ENCODE measurements around the gene LDLRAD3.
"Not testable (repeated sequence)": the region's sequence is repeated elsewhere in the genome, so short reads cannot be mapped to it uniquely, and the experiment has no call there.

The LDLRAD3 gene

DNA sequence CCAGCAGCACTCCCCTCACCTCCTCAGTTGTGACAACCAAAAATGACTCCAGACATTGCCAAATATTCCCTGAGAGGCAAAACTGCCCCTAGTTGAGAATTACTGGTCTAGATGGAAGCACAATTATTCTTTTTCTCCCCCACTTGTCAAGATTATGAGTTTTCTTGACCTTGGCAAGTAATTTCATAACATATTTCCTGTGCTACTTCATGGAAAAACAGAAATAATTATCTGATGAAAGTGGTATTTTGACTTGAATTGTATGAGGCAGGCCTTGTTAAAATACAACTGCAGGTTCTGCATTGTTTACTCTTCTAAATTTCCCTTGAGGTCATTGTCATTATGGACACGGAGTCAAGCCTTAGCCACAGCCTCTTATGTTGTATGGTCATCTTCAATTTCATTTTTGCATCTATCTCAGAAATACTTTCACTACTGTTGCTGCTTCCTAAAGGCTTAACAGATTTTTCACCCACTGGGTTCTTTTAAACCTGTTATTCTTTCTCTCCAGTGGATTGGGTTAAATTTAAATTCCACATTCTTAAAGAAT lies 32.2 kb upstream of the LDLRAD3 start:
- ATAC-seq (ENCODE audit: insufficient read depth, low read depth) (no peak), DNase-seq (no peak)
- Histone ChIP-seq H3K9me3 (ENCODE audit: insufficient read depth, low read length, severe bottlenecking) (no peaks in the 10 kb centered on the region), H2AFZ (ENCODE audit: low read depth, low read length) (no peak overlapping the region), H3K36me3 (ENCODE audit: insufficient read depth, low read length) (no peaks in the 10 kb centered on the region), H3K4me2 (ENCODE audit: insufficient read depth, low read length) (no peak overlapping the region), H3K27me3 (ENCODE audit: insufficient read depth, low read length, poor library complexity) (peaks cover 3% of the 10 kb centered on the region), H3K9ac (ENCODE audit: low read depth, low read length) (no peak overlapping the region), H3K4me1 (ENCODE audit: insufficient read depth, low read length) (no peaks in the 10 kb centered on the region), H3K4me3 (ENCODE audit: low read depth in 1 of 2, low read length in 2 of 2) (no peak overlapping the region), H4K20me1 (ENCODE audit: insufficient read depth, low read length) (no peaks in the 10 kb centered on the region), H3K79me2 (ENCODE audit: insufficient read depth, low read length) (no peaks in the 10 kb centered on the region), H3K27ac (ENCODE audit: low read length) (no peak overlapping the region)
- TF ChIP-seq, protein P1, sequence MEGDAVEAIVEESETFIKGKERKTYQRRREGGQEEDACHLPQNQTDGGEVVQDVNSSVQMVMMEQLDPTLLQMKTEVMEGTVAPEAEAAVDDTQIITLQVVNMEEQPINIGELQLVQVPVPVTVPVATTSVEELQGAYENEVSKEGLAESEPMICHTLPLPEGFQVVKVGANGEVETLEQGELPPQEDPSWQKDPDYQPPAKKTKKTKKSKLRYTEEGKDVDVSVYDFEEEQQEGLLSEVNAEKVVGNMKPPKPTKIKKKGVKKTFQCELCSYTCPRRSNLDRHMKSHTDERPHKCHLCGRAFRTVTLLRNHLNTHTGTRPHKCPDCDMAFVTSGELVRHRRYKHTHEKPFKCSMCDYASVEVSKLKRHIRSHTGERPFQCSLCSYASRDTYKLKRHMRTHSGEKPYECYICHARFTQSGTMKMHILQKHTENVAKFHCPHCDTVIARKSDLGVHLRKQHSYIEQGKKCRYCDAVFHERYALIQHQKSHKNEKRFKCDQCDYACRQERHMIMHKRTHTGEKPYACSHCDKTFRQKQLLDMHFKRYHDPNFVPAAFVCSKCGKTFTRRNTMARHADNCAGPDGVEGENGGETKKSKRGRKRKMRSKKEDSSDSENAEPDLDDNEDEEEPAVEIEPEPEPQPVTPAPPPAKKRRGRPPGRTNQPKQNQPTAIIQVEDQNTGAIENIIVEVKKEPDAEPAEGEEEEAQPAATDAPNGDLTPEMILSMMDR (IDR thresholded peaks at IDR 0.05; ENCODE audit: borderline replicate concordance, extremely low read depth, low read length, poor library complexity, severe bottlenecking): no peak
- no peak for TF ChIP-seq EZH2 (IDR thresholded peaks at IDR 0.05; ENCODE audit: borderline replicate concordance, low read depth, low read length, severe bottlenecking)

DNA sequence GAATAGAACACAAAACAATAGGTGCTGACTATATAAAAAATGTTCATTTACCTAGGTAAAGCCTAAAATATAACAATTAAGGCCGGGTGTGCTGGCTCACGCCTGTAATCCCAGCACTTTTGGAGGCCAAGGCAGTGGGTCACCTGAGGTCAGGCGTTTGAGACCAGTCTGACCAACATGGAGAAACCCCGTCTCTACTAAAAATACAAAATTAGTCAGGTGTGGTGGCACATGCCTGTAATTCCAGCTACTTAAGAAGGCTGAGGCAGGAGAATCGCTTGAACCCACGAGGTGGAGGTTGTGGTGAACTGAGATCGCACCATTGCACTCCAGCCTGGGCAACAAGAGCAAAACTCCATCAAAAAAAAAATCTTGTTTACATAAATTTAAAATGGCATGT lies 31.4 kb upstream of the LDLRAD3 start:
- H3K36me3 ChIP-seq (ENCODE audit: insufficient read depth, low read length); H2AFZ ChIP-seq (ENCODE audit: low read depth, low read length); H3K79me2 ChIP-seq (ENCODE audit: insufficient read depth, low read length); H3K4me3 ChIP-seq (ENCODE audit: low read depth in 1 of 2, low read length in 2 of 2); DNase-seq; H3K27ac ChIP-seq (ENCODE audit: low read length); ATAC-seq (ENCODE audit: insufficient read depth, low read depth); H3K9ac ChIP-seq (ENCODE audit: low read depth, low read length); H3K27me3 ChIP-seq (ENCODE audit: insufficient read depth, low read length, poor library complexity); H3K9me3 ChIP-seq (ENCODE audit: insufficient read depth, low read length, severe bottlenecking); H3K4me1 ChIP-seq (ENCODE audit: insufficient read depth, low read length); H4K20me1 ChIP-seq (ENCODE audit: insufficient read depth, low read length); H3K4me2 ChIP-seq (ENCODE audit: insufficient read depth, low read length): not testable (repeated sequence)

DNA sequence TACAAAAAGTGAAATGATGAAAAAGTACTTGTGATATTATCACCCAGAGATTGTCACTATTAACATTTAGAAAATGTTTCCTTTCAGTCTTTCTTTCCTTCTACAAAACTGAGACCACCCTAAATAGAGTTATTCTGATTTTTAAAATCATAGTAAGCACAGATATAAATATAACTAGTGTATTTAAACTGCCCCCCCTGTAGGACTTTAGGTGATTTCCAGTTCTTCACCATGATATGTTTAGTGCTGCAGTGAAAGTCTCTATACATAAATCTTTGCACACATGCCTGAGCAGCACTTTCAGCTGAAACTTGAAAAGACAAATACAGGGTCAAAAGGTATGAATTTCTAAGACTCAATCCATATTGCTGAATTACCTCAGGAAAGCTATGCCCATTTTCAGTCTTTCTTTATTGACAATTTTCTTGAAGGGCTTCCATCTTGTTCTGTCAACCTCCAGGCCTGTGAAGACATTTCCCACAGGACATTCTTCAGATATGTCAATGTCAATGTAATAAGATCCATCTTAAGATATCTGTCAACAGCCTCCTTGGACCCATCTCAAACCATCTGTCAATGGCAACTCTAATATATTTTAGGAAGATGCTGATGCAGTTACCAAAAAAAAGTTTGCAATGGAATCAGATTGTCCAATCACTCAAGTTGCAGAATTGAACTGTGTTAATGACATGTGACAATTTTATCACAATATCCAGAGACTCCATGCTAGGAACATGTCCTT lies 30.8 kb upstream of the LDLRAD3 start:
- no peak overlapping the region for H3K4me3 ChIP-seq (ENCODE audit: low read depth in 1 of 2, low read length in 2 of 2)
- no peaks in the 10 kb centered on the region for H3K9me3 ChIP-seq (ENCODE audit: insufficient read depth, low read length, severe bottlenecking)
- H3K36me3 ChIP-seq (ENCODE audit: insufficient read depth, low read length): no peaks in the 10 kb centered on the region
- H3K4me1 ChIP-seq (ENCODE audit: insufficient read depth, low read length): no peaks in the 10 kb centered on the region
- no peak overlapping the region for H2AFZ ChIP-seq (ENCODE audit: low read depth, low read length)
- H4K20me1 ChIP-seq (ENCODE audit: insufficient read depth, low read length): no peaks in the 10 kb centered on the region
- H3K9ac ChIP-seq (ENCODE audit: low read depth, low read length): no peak overlapping the region
- peaks cover 3% of the 10 kb centered on the region for H3K27me3 ChIP-seq (ENCODE audit: insufficient read depth, low read length, poor library complexity)
- H3K27ac ChIP-seq (ENCODE audit: low read length): no peak overlapping the region
- DNase-seq (no peak), ATAC-seq (ENCODE audit: insufficient read depth, low read depth) (no peak)
- TF ChIP-seq, protein P1 (IDR thresholded peaks at IDR 0.05; ENCODE audit: borderline replicate concordance, extremely low read depth, low read length, poor library complexity, severe bottlenecking): no peak
- no peak for TF ChIP-seq EZH2 (IDR thresholded peaks at IDR 0.05; ENCODE audit: borderline replicate concordance, low read depth, low read length, severe bottlenecking)
- no peaks in the 10 kb centered on the region for H3K79me2 ChIP-seq (ENCODE audit: insufficient read depth, low read length)
- no peak overlapping the region for H3K4me2 ChIP-seq (ENCODE audit: insufficient read depth, low read length)

DNA sequence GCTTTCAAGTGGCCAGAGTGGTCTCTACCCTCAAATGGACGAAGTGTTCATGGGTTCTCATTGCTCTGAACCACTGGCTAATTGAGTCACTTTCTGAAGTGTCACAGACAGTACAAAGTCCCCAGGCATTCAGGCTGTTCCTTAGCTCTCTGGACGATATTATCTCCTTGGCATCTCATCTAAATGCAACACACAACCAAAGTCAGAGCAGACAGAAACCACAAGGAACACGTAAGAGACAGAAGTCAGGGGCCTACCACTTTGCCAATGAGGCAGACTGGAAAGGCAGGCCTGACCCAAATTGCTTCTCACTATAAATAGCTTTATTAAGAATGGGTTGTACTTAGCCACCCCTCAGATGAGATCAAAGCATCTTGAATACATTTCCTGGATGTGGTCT lies 29.0 kb upstream of the LDLRAD3 start:
- Histone ChIP-seq H4K20me1 (ENCODE audit: insufficient read depth, low read length) (no peaks in the 10 kb centered on the region), H3K79me2 (ENCODE audit: insufficient read depth, low read length) (no peaks in the 10 kb centered on the region), H3K27me3 (ENCODE audit: insufficient read depth, low read length, poor library complexity) (peaks cover 3% of the 10 kb centered on the region), H3K9ac (ENCODE audit: low read depth, low read length) (no peak overlapping the region), H2AFZ (ENCODE audit: low read depth, low read length) (no peak overlapping the region), H3K36me3 (ENCODE audit: insufficient read depth, low read length) (no peaks in the 10 kb centered on the region), H3K27ac (ENCODE audit: low read length) (no peak overlapping the region), H3K4me3 (ENCODE audit: low read depth in 1 of 2, low read length in 2 of 2) (no peak overlapping the region), H3K4me1 (ENCODE audit: insufficient read depth, low read length) (no peaks in the 10 kb centered on the region), H3K4me2 (ENCODE audit: insufficient read depth, low read length) (no peak overlapping the region), H3K9me3 (ENCODE audit: insufficient read depth, low read length, severe bottlenecking) (no peaks in the 10 kb centered on the region)
- TF ChIP-seq, protein P1 (IDR thresholded peaks at IDR 0.05; ENCODE audit: borderline replicate concordance, extremely low read depth, low read length, poor library complexity, severe bottlenecking): no peak
- no peak for TF ChIP-seq EZH2 (IDR thresholded peaks at IDR 0.05; ENCODE audit: borderline replicate concordance, low read depth, low read length, severe bottlenecking)
- no peak for DNase-seq
- no peak for ATAC-seq (ENCODE audit: insufficient read depth, low read depth)

Data from DND-41 (cell line).